DND-41 (cell line): ENCODE data around the gene FHOD1.

Experiments used
- ATAC-seq: fragments of 200-7000 bp; cut with Tn5 transposase; 3 replicates; pipeline ENCODE4 v1.9.1; 2021; ENCODE audit warnings: low read depth; ENCODE audit not compliant: insufficient read depth
- DNase-seq: peaks from one replicate; pipeline ENCODE4 v3.0.0-alpha.2; 2020
- H2AFZ ChIP-seq: 2 replicates; pipeline ENCODE4 v1.6.0; 2012; ENCODE audit warnings: low read depth, low read length
- H3K27ac ChIP-seq: 2 replicates; pipeline ENCODE4 v1.5.1; 2012; ENCODE audit warnings: low read length, inconsistent platforms
- H3K27me3 ChIP-seq: fragments of 200-600 bp; sonication (generic); 2 replicates; pipeline ENCODE4 v1.6.0; 2012; ENCODE audit warnings: low read length, mild to moderate bottlenecking, inconsistent platforms; ENCODE audit not compliant: insufficient read depth, poor library complexity
- H3K36me3 ChIP-seq: 2 replicates; pipeline ENCODE4 v1.5.1; 2012; ENCODE audit warnings: low read length, inconsistent platforms; ENCODE audit not compliant: insufficient read depth
- H3K4me1 ChIP-seq: 2 replicates; pipeline ENCODE4 v1.5.1; 2012; ENCODE audit warnings: mild to moderate bottlenecking, low read length; ENCODE audit not compliant: insufficient read depth
- H3K4me2 ChIP-seq: 2 replicates; pipeline ENCODE4 v1.6.0; 2012; ENCODE audit warnings: mild to moderate bottlenecking, moderate library complexity, low read length, inconsistent platforms; ENCODE audit not compliant: insufficient read depth
- H3K4me3 ChIP-seq, 2 experiments: fragments of 200-600 bp in 1 of 2; shearing (Covaris generic) in 1 of 2; 2 replicates each; pipeline ENCODE4 v1.5.1; 2012 to 2016; ENCODE audit warnings: inconsistent platforms in 2 of 2, low read length in 2 of 2, mild to moderate bottlenecking in 2 of 2, low read depth in 1 of 2, moderate library complexity in 1 of 2
- H3K79me2 ChIP-seq: 2 replicates; pipeline ENCODE4 v1.6.0; 2012; ENCODE audit warnings: low read length, inconsistent platforms; ENCODE audit not compliant: insufficient read depth
- H3K9ac ChIP-seq: 2 replicates; pipeline ENCODE4 v1.6.0; 2012; ENCODE audit warnings: low read depth, mild to moderate bottlenecking, inconsistent platforms, low read length, moderate library complexity
- H3K9me3 ChIP-seq: 2 replicates; pipeline ENCODE4 v1.5.1; 2012; ENCODE audit warnings: low read length, moderate library complexity, mild to moderate bottlenecking, inconsistent platforms; ENCODE audit not compliant: insufficient read depth, severe bottlenecking
- H4K20me1 ChIP-seq: 2 replicates; pipeline ENCODE4 v1.6.0; 2012; ENCODE audit warnings: low read length; ENCODE audit not compliant: insufficient read depth
- EZH2 ChIP-seq: IDR thresholded peaks from 3 replicates; pipeline ENCODE4 v1.6.1; 2012; ENCODE audit warnings: borderline replicate concordance, low read depth, mild to moderate bottlenecking, moderate library complexity, low read length, inconsistent platforms; ENCODE audit not compliant: severe bottlenecking
- TF ChIP-seq, protein P1 (sequence below): IDR thresholded peaks from 2 replicates; pipeline ENCODE4 v1.5.1; 2012; ENCODE audit warnings: borderline replicate concordance, low read length, moderate library complexity, mild to moderate bottlenecking; ENCODE audit not compliant: poor library complexity, severe bottlenecking; ENCODE audit errors: extremely low read depth

The FHOD1 gene

DNA sequence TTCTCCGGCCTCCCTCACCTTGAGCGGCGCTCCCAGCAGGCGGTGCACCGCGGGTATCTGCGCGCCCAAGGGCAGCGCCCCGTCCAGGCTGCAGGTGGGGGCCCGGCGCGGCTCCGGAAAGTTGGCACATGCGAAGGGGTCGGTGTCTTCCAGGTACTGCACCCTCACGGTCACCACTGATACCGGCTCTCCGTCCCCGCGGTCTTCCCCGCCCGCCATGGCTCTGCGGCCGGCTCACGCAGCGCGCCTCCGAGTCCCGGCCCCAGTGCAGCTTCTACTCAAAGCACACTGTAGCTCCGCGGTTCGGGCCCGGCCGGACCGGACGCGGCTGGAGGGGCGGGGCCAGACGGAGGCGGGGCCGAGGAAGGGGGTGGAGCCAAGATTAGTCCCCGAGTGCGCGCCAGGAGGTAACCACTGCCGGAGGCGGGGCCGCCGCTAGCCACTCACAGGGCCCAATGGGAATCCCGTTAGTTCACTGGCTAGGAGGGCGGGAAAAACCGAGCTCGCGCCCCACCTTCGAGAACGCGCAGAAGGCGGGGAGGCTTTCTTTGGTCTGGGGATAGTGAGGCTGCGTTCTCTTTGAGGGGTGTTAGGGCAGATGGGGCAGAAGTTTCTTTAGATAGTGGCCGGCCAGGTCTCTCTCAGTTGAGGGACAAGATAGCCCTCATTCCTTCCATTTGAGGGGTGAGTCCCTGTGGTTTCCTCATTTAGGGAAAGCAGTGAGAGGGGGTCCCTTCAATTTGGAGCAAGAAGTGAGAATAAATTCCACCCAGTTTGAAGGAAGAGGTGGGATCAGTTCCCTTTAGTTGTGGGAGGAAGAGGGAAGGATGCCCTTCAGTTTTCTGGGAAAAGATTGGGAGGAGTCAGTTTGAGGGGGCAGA is at the start of gene FHOD1:
TSS of gene FHOD1 (minus strand) at position 290 of the 881 bp plus-strand sequence. CDS start at position 219, 71 bp downstream.
- H3K4me2 ChIP-seq, result peak within 1 kb of the TSS; percentile 69
- H3K79me2 ChIP-seq, result 0 out of 2 replicates have a peak, but pooled peaks cover 4% of the 10 kb centered on the region
- peak within 1 kb of the TSS; percentile 89 for H2AFZ ChIP-seq
- peak within 1 kb of the TSS; percentile 71 for H3K9ac ChIP-seq
- no peaks in the 10 kb centered on the region for H3K9me3 ChIP-seq
- H3K27me3 ChIP-seq, result peaks cover 26% of the 10 kb centered on the region
- H4K20me1 ChIP-seq, result peaks cover 15% of the 10 kb centered on the region
- peak within 1 kb of the TSS; percentile 64 for H3K27ac ChIP-seq
- DNase-seq, result peak; percentile 97
- H3K4me3 ChIP-seq, result peak within 1 kb of the TSS; percentile 49 to 79
- no peaks in the 10 kb centered on the region for H3K36me3 ChIP-seq
- H3K4me1 ChIP-seq, result peaks cover 58% of the 10 kb centered on the region
- no peak for TF ChIP-seq EZH2
- TF ChIP-seq, protein P1, sequence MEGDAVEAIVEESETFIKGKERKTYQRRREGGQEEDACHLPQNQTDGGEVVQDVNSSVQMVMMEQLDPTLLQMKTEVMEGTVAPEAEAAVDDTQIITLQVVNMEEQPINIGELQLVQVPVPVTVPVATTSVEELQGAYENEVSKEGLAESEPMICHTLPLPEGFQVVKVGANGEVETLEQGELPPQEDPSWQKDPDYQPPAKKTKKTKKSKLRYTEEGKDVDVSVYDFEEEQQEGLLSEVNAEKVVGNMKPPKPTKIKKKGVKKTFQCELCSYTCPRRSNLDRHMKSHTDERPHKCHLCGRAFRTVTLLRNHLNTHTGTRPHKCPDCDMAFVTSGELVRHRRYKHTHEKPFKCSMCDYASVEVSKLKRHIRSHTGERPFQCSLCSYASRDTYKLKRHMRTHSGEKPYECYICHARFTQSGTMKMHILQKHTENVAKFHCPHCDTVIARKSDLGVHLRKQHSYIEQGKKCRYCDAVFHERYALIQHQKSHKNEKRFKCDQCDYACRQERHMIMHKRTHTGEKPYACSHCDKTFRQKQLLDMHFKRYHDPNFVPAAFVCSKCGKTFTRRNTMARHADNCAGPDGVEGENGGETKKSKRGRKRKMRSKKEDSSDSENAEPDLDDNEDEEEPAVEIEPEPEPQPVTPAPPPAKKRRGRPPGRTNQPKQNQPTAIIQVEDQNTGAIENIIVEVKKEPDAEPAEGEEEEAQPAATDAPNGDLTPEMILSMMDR, result peak; percentile 17
- ATAC-seq, result peak; percentile 85

DNA sequence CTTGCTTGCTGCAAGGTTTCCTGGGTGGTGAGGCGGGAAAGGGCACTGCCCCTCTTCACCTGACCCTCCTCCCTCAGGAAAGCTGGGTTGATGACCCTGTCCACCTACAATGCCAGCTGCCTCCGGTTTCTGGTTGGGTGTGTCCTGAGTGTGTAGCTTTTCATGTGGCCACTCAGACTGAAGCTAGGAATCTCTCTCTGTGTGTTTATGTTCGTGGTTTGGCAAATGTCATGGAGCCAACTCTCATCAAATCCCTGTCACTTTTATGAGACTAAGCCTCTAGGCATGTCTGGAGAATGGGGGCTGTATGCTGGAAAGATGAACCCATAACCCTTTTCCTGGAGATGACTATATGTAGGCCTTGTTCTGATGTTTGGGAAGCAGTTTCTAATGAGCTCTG is 49.1 kb upstream of the FHOD1 start:
- Histone ChIP-seq H4K20me1 (no peaks in the 10 kb centered on the region), H3K36me3 (no peaks in the 10 kb centered on the region), H3K27me3 (no peaks in the 10 kb centered on the region), H3K4me2 (no peak overlapping the region), H3K4me3 (no peak overlapping the region), H3K9me3 (no peaks in the 10 kb centered on the region), H3K27ac (no peak overlapping the region), H2AFZ (no peak overlapping the region), H3K79me2 (no peaks in the 10 kb centered on the region), H3K4me1 (no peaks in the 10 kb centered on the region), H3K9ac (no peak overlapping the region)
- TF ChIP-seq EZH2, result no peak
- TF ChIP-seq, protein P1, result no peak
- ATAC-seq (no peak), DNase-seq (no peak)

DNA sequence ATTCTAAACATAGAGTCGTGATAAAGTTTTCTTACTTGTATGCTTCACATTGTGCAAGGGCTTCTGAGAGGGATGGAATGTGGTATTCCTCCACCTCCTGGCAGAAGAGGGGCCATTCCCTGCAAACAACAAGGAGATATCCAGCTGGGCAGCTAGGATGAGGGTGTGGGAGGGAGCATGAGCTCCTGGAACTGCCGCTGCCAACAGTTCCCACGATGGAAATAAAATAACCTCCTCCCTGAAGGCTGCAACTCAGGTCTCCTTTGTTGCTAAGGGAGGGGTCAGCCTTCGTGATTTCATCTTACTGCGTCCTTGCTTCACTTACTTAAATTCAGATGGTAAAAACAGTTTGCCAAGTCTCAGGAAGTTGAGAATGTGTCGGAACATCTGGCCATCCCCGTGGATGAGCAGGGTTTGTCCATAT is 47.7 kb upstream of the FHOD1 start:
- H3K9ac ChIP-seq, result no peak overlapping the region
- H3K4me3 ChIP-seq, result no peak overlapping the region
- ATAC-seq (no peak), DNase-seq (no peak)
- H3K27ac ChIP-seq, result no peak overlapping the region
- H3K36me3 ChIP-seq, result no peaks in the 10 kb centered on the region
- H4K20me1 ChIP-seq, result no peaks in the 10 kb centered on the region
- no peaks in the 10 kb centered on the region for H3K79me2 ChIP-seq
- H3K9me3 ChIP-seq, result no peaks in the 10 kb centered on the region
- TF ChIP-seq, protein P1, result no peak
- TF ChIP-seq EZH2, result no peak
- no peak overlapping the region for H2AFZ ChIP-seq
- no peaks in the 10 kb centered on the region for H3K4me1 ChIP-seq
- H3K27me3 ChIP-seq, result no peaks in the 10 kb centered on the region
- no peak overlapping the region for H3K4me2 ChIP-seq
